ENCODE results near the gene SMIM32. TPM values are rescaled to one million over a fixed set of nuclear protein-coding genes. Genes with fewer than 3 reads are reported as not detected.

The SMIM32 gene
- total and polyA plus RNA-seq, 2 donors (not counting 1 experiment from before 2014, with no cell fraction given): not detected

GRCh38 chr5:136200130-136200529, 7.2 kb upstream of the SMIM32 start:
- DNase-seq (no peak), ATAC-seq (ENCODE audit: low read depth) (no peak)
- no peaks in the 10 kb centered on the region for H3K36me3 ChIP-seq (replicated peaks in 1 of 2; ENCODE audit: control extremely low read depth in 1 of 2, control insufficient read depth in 1 of 2, extremely low read depth in 1 of 2, insufficient read depth in 2 of 2, low read length in 1 of 2)
- no peaks in the 10 kb centered on the region for H3K4me1 ChIP-seq (ENCODE audit: control insufficient read depth in 2 of 2, insufficient read depth in 2 of 2, low read length in 2 of 2)
- no peaks in the 10 kb centered on the region for H3K9me3 ChIP-seq (ENCODE audit: control extremely low read depth in 1 of 3, control insufficient read depth in 2 of 3, insufficient read depth in 1 of 3, low read length in 2 of 3)
- H3K9me3 Mint-ChIP-seq (ENCODE audit: insufficient read depth): no peaks in the 10 kb centered on the region
- intact Hi-C loops (cut with micrococcal nuclease): no loop called here
- H3K27me3 ChIP-seq (replicated peaks in 1 of 4; ENCODE audit: control extremely low read depth in 1 of 4, control insufficient read depth in 3 of 4, insufficient read depth in 4 of 4, low read length in 3 of 4): peaks cover 0 to 17% (median 3%) of the 10 kb centered on the region in 4 experiments
- H4K20me1 ChIP-seq (ENCODE audit: control insufficient read depth, insufficient read depth, low read length, poor library complexity, severe bottlenecking): no peaks in the 10 kb centered on the region
- CTCF ChIA-PET: no interaction called here
- no peak overlapping the region for H3K4me3 Mint-ChIP-seq
- H3K4me1 Mint-ChIP-seq: no peaks in the 10 kb centered on the region
- no peak overlapping the region for H3K27ac ChIP-seq (ENCODE audit: low read length in 2 of 2)
- no peak overlapping the region for H2AFZ ChIP-seq (ENCODE audit: insufficient read depth, low read depth, low read length, poor library complexity, severe bottlenecking)
- no peaks in the 10 kb centered on the region for H3K79me2 ChIP-seq (ENCODE audit: control insufficient read depth, insufficient read depth, low read length)
- 70% methylated on average over 3 of the region's 4 CpGs for WGBS (ENCODE audit: insufficient coverage)
- POLR2A ChIA-PET: no interaction called here
- no peak overlapping the region for H3K4me3 ChIP-seq (ENCODE audit: control extremely low read depth in 1 of 5, extremely low read depth in 1 of 5, insufficient read depth in 1 of 5, low read depth in 2 of 5, low read length in 4 of 5)
- H3K27ac Mint-ChIP-seq: no peak overlapping the region
- no peak overlapping the region for H3K4me2 ChIP-seq (replicated peaks; ENCODE audit: low read depth, low read length, poor library complexity, severe bottlenecking)
- peaks cover 57% of the 10 kb centered on the region for H3K27me3 Mint-ChIP-seq
- no peak overlapping the region for H3K9ac ChIP-seq (ENCODE audit: low read length)
- TF ChIP-seq CTCF (IDR thresholded peaks at IDR 0.05): no peak
- no peak for TF ChIP-seq EZH2 (IDR thresholded peaks at IDR 0.05; ENCODE audit: borderline replicate concordance, insufficient read depth, low read depth, low read length, poor library complexity, severe bottlenecking)

GRCh38 chr5:136199408-136199807, 6.4 kb upstream of the SMIM32 start:
- ChIA-PET CTCF (no interaction called here), POLR2A (no interaction called here)
- ATAC-seq (ENCODE audit: low read depth): no peak
- H3K27ac Mint-ChIP-seq: no peak overlapping the region
- Histone ChIP-seq H3K27ac (ENCODE audit: low read length in 2 of 2) (no peak overlapping the region), H3K79me2 (ENCODE audit: control insufficient read depth, insufficient read depth, low read length) (no peaks in the 10 kb centered on the region), H3K27me3 (replicated peaks in 1 of 4; ENCODE audit: control extremely low read depth in 1 of 4, control insufficient read depth in 3 of 4, insufficient read depth in 4 of 4, low read length in 3 of 4) (peaks cover 0 to 24% (median 3%) of the 10 kb centered on the region in 4 experiments), H3K4me2 (replicated peaks; ENCODE audit: low read depth, low read length, poor library complexity, severe bottlenecking) (no peak overlapping the region), H3K9me3 (ENCODE audit: control extremely low read depth in 1 of 3, control insufficient read depth in 2 of 3, insufficient read depth in 1 of 3, low read length in 2 of 3) (no peaks in the 10 kb centered on the region), H3K4me3 (ENCODE audit: control extremely low read depth in 1 of 5, extremely low read depth in 1 of 5, insufficient read depth in 1 of 5, low read depth in 2 of 5, low read length in 4 of 5) (no peak overlapping the region), H4K20me1 (ENCODE audit: control insufficient read depth, insufficient read depth, low read length, poor library complexity, severe bottlenecking) (no peaks in the 10 kb centered on the region), H3K9ac (ENCODE audit: low read length) (no peak overlapping the region), H3K4me1 (ENCODE audit: control insufficient read depth in 2 of 2, insufficient read depth in 2 of 2, low read length in 2 of 2) (no peaks in the 10 kb centered on the region), H3K36me3 (replicated peaks in 1 of 2; ENCODE audit: control extremely low read depth in 1 of 2, control insufficient read depth in 1 of 2, extremely low read depth in 1 of 2, insufficient read depth in 2 of 2, low read length in 1 of 2) (no peaks in the 10 kb centered on the region), H2AFZ (ENCODE audit: insufficient read depth, low read depth, low read length, poor library complexity, severe bottlenecking) (no peak overlapping the region)
- no peak for DNase-seq
- WGBS (ENCODE audit: insufficient coverage): 95% methylated on average over 7 of the region's 7 CpGs
- intact Hi-C loops (cut with micrococcal nuclease): no loop called here
- no peaks in the 10 kb centered on the region for H3K4me1 Mint-ChIP-seq
- peaks cover 62% of the 10 kb centered on the region for H3K27me3 Mint-ChIP-seq
- H3K9me3 Mint-ChIP-seq (ENCODE audit: insufficient read depth): no peaks in the 10 kb centered on the region
- no peak overlapping the region for H3K4me3 Mint-ChIP-seq
- TF ChIP-seq CTCF (IDR thresholded peaks at IDR 0.05) (no peak), EZH2 (IDR thresholded peaks at IDR 0.05; ENCODE audit: borderline replicate concordance, insufficient read depth, low read depth, low read length, poor library complexity, severe bottlenecking) (no peak)

Measured in B cell (primary cell).